Non-pigmented ciliary epithelial cell (primary cell): ENCODE results near the gene SMYD4.
A peak's percentile ranks its signal among the peaks of the same experiment; 100 is the strongest.
"Not testable (repeated sequence)": the region's sequence is repeated elsewhere in the genome, so short reads cannot be mapped to it uniquely, and the experiment has no call there.

Source experiments
- DNase-seq: peaks from one replicate; pipeline ENCODE4 v3.0.0-alpha.2; 2010; ENCODE audit warnings: low read depth

SMYD4 gene

DNA sequence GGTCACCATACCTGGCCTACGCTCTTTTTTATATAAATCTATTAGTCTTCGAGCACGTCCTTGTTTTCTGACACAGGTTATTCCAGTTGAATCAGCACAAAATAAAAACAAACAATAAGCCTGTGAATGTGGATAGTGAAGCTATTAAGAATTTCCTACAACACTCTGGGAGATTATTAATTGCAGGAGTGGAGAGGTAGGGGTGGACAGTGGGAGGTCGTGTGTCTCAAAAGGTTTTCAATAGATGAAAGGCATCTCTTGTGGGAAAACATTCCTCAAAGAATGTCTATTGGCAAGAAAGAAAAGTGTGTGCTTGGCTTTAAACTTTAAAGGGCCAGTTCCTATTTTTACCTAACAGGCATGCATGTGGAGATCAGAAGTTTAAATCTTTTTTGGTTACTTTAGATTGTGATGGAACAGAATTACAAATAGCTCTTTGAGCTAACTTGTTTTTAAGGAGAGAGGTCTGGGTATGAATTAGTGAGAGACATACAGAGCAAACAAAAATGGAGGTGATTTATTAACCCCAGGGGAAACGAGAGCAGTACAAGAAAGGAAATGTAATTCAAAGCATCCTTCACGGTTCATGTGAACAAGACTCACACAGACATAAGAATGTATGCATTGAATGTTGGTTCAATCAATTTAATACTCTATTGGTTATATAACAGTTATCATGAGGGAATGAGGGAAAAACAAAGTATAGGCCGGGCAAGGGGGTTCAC is 9.0 kb downstream of the SMYD4 start:
- no peak for DNase-seq

DNA sequence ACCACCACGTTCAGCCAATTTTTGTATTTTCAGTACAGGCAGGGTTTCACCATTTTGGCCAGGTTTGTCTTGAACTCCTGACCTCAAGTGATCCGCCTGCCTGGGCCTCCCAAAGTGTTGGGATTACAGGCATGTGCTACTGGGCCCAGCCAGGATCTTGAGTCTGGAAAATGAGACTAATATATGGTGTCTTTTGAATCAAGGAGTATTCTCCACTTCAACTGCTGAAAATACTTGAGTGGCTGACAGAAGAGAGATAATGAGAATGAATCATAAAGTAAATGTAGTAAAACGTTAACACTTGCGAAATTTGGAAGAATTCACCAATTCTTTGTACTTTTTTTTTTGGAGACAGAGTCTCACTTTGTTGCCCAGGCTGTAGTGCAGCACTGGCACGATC is 16.6 kb downstream of the SMYD4 start:
- DNase-seq: no peak

DNA sequence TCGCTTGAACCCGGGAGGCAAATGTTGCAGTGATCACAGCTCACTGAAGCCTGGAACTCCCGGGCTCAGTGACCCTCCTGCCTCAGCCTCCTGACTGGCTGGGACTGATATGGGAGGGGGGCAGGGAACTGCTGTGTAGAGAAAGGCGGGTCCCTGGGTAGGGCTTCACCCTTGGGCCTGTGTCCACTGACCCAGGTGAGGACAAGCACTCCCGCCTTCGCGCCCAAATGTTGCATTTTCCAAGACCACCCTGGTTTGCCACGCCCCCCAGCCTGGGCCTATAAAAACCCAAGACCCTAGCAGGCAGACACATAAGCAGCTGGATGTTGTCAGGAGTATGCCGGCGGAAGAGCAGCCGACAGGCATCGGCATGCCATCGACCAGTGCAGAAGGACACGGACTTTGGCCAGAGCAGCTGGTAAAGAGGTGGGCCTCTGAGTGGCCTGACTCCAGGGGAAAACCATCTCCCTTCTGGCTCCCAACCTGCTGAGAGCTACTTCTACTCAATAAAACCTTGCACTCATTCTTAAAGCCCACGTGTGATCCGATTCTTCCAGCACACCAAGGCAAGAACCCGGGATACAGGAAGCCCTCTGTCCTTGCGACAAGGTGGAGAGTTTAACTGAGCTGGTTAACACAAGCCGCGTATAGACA is 19.1 kb downstream of the SMYD4 start:
- no peak for DNase-seq

DNA sequence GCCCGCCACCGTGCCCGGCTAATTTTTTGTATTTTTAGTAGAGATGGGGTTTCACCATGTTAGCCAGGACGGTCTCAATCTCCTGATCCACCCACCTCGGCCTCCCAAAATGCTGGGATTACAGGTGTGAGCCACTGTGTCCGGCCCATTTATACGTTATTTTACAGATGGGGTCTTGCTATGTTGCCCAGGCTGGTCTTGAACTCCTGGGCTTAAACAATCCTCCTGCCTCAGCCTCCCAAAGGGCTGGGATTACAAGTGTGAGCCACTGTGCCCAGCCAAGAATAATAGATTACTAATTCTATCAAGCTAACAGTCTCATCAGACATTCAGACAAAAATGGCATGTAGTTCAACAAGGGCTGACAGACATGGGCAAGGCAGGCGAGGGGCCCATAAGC is 19.9 kb downstream of the SMYD4 start:
- DNase-seq: not testable (repeated sequence)

DNA sequence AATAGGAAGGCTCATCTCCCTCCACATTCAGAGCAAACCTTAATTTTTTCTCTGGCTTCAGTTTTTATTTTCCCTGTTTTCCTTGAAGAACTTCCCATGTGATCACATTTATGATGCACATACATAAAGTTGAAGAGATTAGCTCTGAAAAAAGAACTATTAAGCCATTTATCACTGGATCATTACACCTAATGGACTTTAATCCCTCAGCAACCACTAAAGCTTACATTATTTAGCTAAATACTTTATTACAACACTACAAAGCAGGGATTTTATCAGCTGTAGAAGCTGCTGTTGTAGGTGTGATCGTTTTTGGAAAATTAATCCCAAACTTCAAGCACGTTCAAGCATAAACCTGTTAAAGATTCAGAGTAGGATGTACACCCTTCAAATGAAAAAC is 21.1 kb downstream of the SMYD4 start:
- DNase-seq: no peak

DNA sequence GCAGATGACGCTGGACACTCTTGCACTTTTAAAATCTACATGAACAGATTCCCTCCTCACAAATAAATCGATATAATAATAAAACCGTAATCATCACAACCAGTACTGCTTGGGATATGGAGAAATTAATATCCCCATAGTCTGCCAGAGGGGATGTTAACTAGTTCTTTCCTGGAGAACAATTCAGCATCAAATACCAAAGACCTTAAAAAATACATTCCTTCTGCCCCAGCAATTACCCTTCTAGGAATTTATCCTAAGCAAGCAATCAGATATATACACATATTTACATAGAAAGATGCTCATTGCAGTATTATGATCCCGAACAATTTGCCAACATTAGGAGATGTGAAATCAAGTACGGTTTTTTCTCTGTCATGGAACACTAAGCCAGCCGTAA is 21.8 kb downstream of the SMYD4 start:
- no peak for DNase-seq

DNA sequence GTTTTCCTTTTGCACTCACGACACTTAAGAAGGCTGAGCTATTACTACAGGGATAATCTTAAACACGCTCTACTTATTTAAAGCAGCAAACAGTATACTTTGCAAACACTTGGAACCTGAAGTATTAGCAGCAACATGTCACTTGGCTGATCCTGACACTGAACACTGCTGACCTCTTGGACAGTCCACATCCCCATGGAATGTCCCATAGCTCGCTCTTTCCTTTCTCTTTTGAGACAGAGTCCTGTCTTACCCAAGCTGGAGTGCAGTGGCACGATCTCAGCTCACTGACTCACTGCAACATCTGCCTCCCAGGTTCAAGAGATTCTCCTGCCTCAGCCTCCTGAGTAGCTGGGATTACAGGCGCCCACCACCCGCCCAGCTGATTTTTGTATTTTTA is 26.4 kb downstream of the SMYD4 start:
- no peak for DNase-seq

DNA sequence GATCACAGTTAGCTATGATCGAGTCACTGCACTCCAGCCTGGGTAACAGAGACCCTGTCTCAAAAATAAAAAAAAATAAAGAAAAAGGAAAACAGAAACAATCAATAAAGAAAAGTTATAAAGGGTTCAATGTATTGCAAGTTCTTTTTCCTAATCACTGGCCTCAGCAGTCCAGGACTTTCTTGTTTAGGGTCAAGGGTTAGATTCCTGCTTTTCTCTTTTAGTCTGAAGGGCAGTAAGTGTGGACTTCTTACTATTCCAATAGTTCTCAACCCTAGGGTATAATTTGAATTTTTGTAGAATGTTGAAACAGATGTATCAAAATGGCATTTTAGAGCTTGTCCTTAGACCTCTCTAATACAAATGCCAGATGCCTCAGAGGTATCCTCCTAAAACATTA is 27.3 kb downstream of the SMYD4 start:
- no peak for DNase-seq

DNA sequence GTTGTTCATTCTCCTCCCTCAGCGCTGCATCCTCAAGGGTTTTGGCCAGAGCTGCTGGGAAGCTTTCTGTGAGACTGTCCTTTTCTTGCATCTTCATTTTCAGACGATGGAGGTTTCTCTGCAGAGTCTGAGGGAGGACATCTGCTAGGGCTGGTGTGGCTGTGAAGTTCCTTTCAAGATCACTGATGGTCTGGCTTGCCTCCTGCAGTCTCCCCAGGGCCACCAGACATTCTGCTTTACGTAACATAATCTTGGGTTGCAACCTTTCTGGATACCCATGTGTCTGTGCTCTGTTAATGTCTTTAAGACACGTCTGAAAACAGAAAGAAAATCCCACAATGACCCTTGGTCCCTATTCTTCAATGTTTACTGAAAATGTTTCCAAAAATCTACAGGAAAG is 29.0 kb downstream of the SMYD4 start:
- DNase-seq: no peak

DNA sequence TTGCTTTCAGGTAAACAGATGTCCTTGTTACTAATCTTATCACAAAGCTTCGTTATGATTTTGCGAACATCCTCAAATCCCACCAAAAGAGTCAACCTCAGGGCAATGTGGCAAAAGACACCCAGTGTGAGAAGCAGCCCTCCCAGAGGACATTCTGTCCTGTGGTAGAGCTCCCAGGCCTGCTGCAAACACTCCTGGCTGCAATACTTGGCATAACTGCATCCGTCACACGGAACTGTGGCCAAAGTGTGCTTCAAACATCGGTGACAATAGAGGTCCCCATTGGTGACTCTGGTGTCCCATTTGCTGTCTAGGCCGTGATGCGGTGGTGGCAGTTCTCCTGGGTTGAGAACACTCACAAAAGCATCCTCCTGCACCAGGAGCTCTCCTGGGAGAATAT is 29.5 kb downstream of the SMYD4 start:
- no peak for DNase-seq

DNA sequence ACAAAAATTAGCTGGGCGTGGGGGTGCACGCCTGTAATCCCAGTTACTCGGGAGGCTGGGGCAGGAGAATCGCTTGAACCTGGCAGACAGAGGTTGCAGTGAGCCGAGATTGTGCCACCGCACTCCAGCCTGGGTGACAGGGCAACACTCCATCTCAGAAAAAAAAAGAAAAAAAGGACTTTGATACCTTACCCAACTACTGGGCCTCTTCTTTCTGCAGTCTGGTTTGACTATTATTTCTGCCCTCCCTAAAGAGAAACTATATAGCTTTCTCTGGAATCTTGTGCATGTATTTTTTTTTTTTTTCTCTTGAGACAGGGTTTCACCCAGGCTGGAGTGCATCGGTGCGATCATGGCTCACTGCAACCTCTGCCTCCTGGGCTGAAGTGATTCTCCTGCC is 31.9 kb downstream of the SMYD4 start:
- DNase-seq: not testable (repeated sequence)

DNA sequence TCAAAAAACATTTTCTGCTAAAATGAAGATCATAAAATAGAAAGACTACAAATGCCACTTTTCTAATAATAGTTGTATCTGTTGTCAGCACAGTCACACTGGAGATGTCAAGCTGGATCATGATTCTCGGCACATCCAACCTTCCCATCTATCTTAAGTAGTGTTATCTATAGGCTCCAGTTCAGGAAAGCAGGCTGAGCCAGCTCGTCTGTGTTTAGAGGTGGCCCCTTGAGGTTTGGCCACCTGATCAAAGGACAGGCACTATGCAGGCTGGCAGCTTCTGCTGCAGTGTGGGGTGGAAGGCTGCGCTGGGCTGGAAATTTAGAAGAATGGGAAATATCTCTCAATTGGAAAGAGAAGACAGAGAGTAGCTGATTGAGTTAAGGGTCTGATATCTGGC is 32.4 kb downstream of the SMYD4 start:
- no peak for DNase-seq

DNA sequence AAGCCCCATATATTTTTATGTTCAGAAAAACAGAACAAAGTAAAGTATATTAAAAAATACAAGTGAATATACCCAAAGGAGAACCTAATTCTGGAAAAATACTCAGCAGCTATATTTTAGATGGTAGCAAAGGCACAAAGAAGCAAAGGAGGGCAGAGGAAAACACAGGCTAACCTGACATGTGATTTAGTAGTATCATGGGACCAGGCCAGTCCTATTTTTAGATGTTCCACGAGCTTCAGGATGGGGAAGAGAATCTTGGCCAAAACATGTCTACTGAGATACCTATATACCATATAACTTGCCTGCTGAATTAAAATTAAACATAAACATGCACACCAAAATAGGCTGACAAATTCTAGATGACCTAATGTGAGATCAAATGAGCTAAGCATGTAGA is 32.9 kb downstream of the SMYD4 start:
- no peak for DNase-seq

DNA sequence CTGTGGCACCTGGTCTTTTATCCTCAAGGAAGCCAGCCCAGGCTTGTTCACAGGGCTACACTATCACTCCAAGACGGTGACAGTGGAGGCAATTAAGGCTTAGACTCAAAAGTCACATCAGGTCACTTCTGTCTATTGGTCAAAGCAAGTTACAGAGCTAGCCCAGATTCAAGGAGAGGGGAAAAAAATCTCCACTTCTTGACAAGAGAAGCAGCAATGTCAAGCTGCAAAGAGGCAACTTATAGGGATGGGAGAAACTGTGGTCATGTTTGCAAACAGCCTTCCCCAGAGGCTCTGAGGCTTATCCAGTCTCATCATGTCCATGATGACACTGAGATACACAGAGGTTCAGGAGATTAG is 36.3 kb downstream of the SMYD4 start:
- no peak for DNase-seq

DNA sequence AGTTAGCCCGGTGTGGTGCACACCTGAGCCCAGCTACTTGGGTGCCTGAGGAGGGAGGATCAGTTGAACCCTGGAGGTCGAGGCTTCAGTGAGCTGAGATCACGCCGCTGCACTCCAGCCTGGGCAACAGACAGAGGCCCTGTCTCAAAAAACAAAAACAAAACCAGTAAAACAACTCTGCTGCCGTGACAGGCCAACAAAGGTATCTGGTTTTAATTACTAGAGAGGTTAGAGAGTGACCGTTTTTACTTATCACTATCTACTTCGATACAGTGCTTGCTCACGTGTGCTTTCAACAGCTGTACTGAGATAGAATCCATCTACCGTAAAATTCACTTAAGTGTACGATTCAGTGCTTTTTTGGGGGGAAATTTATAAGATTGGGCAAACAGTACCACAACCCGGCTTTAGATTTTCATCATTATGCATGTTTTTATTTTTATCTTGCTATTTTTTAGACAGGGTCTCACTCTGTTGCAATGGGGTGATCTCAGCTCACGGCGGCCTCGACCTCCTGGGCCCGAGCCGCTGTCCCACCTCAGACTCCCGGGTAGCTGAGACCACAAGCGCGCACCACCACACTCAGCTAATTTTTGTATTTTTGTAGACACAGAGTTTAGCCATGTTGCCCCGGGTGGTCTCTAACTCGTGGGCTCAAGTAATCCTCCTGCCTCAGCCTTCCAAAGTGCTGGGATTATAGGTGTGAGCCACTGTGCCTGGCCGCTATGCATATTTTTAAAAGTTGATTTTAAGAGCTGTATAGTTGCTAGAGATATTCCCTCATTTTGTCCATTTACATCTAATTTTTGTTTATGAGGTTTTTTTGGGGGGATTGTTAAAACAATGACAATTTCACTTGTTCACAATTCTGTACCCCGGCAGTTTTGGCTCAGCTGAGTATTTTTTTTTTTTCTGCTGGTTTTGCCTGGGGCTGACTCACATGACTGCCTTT is 36.9 kb downstream of the SMYD4 start:
- no peak for DNase-seq

DNA sequence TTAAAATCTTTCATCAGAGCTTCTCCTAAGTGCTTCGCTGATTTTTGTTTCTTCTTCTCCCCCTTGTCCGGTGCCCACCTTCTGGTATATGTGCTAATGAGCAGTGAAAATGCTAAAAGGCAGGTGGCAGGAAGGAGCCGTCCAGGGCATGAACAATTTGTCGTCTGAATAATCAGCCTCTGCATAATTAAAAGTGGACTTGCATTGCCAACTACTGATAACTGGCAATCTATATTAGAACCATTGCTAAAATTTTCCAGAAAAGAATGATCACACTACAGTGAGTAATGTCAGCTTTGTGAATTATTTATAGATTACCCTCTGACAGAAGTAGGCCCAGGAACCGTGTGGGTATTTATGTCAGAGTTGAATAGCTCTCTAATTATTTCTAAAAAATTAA is 39.8 kb downstream of the SMYD4 start:
- DNase-seq: no peak

DNA sequence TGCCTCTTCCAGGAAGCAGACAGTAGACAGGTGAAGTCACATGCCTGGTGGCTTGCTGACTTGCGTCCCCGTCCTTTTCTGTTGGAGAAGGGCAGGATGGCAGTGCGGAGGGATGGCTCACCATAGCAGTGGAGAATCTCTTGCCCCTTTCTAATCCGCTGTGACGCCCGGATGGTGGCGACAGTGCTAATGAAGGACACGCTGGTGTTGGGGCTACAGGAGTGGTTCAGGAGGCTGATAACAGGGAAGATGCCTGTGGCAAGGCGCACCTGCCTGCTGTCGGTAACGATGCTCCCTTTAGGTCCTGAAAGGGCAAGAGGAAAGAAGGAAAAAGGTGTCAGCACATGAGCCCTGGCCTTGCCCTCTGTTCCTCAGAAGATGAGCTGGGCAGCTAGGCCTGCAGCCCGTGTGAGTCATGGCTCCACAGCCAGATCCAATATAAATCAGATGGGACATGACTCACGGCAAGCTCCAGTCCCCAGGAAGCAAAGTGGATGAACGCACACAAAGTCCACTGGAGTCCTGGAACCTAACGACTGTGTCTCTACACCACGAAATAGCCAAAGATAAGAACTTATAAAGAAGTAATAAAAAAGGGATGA is 42.3 kb downstream of the SMYD4 start:
- DNase-seq: peak; percentile 90

DNA sequence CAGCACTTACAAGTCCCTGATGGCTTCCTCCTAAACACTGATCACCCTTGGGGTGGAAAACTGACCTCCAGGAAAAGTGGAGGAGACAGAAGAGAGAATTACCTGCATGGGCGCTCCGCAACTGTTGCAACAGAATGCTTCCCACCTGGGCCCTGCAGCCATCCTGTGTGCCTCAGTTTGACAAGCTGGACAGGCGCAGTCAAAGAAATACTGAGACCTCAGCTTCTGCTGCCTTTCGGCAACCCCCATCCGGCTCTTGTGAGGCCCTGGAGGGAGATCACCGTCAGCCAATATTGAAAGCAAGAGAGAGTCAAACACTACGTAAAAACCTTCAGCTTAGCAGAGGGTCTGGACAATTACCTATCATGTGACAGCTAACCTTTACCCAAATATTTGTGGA is 43.0 kb downstream of the SMYD4 start:
- no peak for DNase-seq

DNA sequence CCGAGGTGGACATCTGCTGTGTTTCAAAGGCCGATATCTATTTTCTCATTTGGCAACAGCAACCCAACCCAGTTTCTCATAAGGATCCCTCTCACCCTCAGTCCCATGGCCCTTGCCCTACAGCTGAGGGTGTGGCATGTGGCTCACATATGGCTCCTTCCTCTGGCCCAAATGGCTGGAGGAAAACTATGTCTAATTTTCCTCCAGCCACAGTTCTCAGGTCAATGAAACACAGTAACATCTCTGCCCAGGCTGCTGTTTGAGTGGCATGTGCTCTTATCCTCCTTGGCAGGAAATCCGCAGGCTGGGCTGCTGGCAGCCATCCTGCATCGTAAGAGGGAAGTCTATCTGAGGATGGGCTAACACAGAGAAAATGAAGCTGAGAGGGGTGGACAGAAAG is 43.8 kb downstream of the SMYD4 start:
- no peak for DNase-seq

DNA sequence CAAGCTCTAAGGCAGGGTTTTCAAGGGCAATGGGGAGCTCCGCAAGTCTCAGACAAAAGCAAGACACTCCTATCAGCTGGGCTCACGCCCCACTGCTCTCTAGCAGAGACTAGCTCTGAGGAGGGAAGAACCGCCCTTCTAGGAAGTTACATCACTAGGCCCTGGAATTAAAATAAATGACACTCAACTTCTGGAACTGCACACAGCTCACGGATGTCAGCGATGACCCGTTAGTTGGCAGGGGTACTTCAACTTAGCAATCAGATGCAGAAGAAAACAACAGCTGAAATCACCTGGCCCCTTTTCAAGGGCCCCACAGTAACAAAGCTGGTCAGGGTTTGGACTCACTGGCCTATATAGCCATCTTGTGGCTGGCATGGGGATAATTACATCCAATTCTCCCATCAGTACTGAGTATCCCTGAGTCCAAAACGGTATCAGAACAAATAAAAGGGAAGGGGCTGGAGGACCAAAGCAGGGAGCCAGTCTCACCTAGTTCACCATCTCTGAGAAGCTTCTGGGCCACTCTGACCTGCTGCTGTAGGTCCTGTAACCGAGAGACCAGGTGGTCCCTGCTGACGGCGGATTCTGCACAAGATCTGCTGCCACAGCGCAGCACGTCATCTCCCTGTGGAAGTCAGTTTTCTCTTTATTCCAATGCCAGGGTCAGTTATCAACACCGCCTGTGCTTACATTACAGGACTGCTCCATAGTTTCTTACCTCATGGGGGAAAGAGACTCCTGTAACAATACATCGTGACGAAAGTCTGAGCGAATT is 45.7 kb downstream of the SMYD4 start:
- DNase-seq: no peak

DNA sequence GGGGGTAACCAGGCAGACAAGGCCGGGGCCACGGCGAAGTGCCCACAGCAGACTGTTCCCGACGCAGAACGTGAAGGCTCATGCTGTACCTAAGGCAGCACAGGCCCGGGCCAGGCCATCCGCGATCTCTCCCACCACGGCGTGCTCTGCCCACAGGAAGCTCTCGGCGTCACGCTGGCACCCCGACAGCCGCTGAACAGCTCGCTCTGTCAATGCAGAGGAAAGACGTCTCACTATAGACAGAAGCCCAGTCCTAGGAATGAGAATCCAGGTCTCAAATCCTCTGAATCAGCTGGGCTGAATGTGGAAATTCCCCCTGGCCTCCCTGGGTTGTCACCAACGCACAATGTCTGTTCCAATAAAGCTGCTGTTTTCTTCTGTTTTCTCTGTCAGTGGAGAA is 46.4 kb downstream of the SMYD4 start:
- no peak for DNase-seq

DNA sequence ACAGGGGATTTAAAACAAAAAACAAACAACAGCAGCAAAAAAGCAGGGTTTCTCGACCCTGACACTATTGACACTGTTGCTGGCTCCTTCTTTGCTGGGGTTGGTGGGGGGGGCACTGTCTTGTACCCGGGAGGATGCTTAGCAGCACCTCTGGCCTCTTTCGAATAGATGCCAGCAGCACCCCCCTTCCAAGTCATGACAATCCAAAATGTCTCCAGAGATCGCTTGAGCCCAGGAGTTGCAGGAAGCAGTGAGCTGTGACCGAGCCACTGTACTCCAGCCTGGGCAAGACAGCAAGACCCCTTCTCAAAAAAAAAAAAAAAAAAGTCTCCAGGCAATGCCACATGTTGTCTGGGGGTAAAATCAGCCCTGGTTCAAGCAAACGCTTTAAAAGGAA is 47.5 kb downstream of the SMYD4 start:
- DNase-seq: no peak
